Keratinocyte (primary cell): ENCODE measurements around the gene BTRC.

Experiments used
- CTCF ChIP-seq, 3 experiments: IDR thresholded peaks in 1 of 3; conservative IDR thresholded peaks in 1 of 3; optimal IDR thresholded peaks in 1 of 3; 2 replicates in 2 of 3; 3 replicates in 1 of 3; pipeline versions ENCODE3 to v1.5.1; 2011; ENCODE audit warnings: low read length in 3 of 3, mild to moderate bottlenecking in 3 of 3, moderate library complexity in 2 of 3, control low read depth in 1 of 3, inconsistent platforms in 1 of 3; ENCODE audit not compliant: insufficient read depth in 2 of 3; ENCODE audit errors: extremely low read depth in 1 of 3
- EZH2 ChIP-seq: IDR thresholded peaks from one replicate; pipeline ENCODE4 v1.6.1; 2012; ENCODE audit warnings: inconsistent platforms, mild to moderate bottlenecking, low read length, moderate library complexity

GRCh38 chr10:101507828-101508227 is 153.9 kb downstream of the BTRC start:
- TF ChIP-seq CTCF (optimal IDR thresholded peaks at IDR 0.05 in 1 of 3, IDR thresholded peaks at IDR 0.05 in 1 of 3, conservative IDR thresholded peaks at IDR 0.05 in 1 of 3; ENCODE audit: extremely low read depth in 1 of 3, insufficient read depth in 2 of 3, low read length in 3 of 3) = no peak
- no peak for TF ChIP-seq EZH2
